ENCODE measurements around the gene CRNKL1. TPM values are rescaled to one million over a fixed set of nuclear protein-coding genes. Genes with fewer than 3 reads are reported as not detected.
A peak's percentile ranks its signal among the peaks of the same experiment; 100 is the strongest.

The CRNKL1 gene
- total RNA-seq, 1 experiment from 2014 or later, result 6.7 TPM

DNA sequence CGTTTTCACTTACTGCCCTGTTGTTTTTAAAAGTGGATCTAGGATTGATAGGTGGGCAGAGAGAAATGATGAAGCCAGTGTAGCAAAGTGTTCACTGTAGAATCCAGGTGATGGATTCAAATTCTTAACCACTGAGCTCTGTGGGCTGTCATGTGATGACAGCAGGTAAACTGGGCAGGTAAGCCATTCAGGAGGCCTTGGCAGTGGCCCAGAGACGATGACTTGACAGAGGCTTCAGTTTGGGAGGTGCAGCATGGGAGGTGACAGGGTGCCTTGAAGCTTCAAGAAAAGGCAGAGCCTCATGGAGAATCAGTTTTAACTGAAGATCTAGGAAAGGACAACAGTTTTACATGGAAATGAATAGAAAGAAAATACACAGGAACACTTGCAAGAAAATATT is 33.1 kb downstream of the CRNKL1 start:
- TF ChIP-seq, protein P1, sequence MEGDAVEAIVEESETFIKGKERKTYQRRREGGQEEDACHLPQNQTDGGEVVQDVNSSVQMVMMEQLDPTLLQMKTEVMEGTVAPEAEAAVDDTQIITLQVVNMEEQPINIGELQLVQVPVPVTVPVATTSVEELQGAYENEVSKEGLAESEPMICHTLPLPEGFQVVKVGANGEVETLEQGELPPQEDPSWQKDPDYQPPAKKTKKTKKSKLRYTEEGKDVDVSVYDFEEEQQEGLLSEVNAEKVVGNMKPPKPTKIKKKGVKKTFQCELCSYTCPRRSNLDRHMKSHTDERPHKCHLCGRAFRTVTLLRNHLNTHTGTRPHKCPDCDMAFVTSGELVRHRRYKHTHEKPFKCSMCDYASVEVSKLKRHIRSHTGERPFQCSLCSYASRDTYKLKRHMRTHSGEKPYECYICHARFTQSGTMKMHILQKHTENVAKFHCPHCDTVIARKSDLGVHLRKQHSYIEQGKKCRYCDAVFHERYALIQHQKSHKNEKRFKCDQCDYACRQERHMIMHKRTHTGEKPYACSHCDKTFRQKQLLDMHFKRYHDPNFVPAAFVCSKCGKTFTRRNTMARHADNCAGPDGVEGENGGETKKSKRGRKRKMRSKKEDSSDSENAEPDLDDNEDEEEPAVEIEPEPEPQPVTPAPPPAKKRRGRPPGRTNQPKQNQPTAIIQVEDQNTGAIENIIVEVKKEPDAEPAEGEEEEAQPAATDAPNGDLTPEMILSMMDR (IDR thresholded peaks at IDR 0.05; ENCODE audit: unreplicated experiment), result no peak
- Mint-ChIP-seq H3K4me1 (ENCODE audit: low read depth, unreplicated experiment) (peaks cover 9% of the 10 kb centered on the region), H3K36me3 (ENCODE audit: insufficient read depth, unreplicated experiment) (peaks cover 13% of the 10 kb centered on the region), H3K27me3 (ENCODE audit: unreplicated experiment) (no peaks in the 10 kb centered on the region), H3K27ac (ENCODE audit: unreplicated experiment) (peak overlapping the region; percentile 61), H3K4me3 (ENCODE audit: low read depth, unreplicated experiment) (peak overlapping the region; percentile 77), H3K9me3 (ENCODE audit: low read depth, unreplicated experiment) (no peaks in the 10 kb centered on the region)
- intact Hi-C loops (cut with micrococcal nuclease; ENCODE audit: unreplicated experiment), result no loop called here
- no TSS peak for BruUV-seq (replicated peaks)
- DNase-seq, result peak; percentile 1
- CTCF ChIA-PET, result no interaction called here

DNA sequence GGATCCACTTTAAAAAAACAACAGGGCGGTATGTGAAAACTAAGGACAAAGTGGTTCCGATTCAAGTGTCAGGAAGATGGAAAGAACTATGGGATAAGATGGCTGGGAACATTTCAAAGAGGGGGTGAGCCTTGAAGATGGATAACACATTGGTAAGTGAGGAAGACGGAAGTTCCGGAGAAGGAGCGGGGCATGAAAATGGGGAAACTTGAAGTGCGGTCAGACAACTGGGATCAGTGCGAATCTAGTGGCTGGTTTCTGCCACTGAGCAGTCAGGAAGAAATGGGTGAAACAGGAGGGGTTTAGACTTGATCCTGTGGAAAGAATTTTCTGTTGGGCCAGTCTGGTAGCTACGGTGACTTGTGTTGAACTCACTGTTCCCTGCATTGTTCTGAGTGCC is 33.9 kb downstream of the CRNKL1 start:
- Mint-ChIP-seq H3K36me3 (ENCODE audit: insufficient read depth, unreplicated experiment) (peaks cover 13% of the 10 kb centered on the region), H3K27ac (ENCODE audit: unreplicated experiment) (peak overlapping the region; percentile 46), H3K4me1 (ENCODE audit: low read depth, unreplicated experiment) (peaks cover 9% of the 10 kb centered on the region), H3K4me3 (ENCODE audit: low read depth, unreplicated experiment) (peak overlapping the region; percentile 77), H3K27me3 (ENCODE audit: unreplicated experiment) (no peaks in the 10 kb centered on the region), H3K9me3 (ENCODE audit: low read depth, unreplicated experiment) (no peaks in the 10 kb centered on the region)
- TF ChIP-seq, protein P1 (IDR thresholded peaks at IDR 0.05; ENCODE audit: unreplicated experiment), result no peak
- no peak for DNase-seq
- TSS peak; percentile 80 for BruUV-seq (replicated peaks)
- CTCF ChIA-PET, result no interaction called here
- intact Hi-C loops (cut with micrococcal nuclease; ENCODE audit: unreplicated experiment), result no loop called here

DNA sequence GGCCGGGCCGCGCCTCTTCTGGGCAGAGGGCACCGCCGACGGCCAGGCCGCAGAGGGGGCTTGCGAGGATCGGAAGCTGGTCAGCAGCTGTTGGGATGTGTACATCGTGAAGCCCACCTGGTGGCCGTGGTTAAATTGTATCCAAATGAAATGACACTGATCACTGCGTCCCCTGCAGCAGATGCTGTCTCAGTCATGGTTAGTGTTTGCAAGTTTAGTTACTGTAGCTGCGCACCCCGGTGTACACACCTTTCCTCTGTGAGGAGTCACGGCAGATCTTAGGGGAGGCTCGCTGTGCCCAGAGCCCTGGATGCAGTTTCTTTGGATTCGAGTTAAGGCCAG is 34.5 kb downstream of the CRNKL1 start:
- no peaks in the 10 kb centered on the region for H3K9me3 Mint-ChIP-seq (ENCODE audit: low read depth, unreplicated experiment)
- DNase-seq, result no peak
- peaks cover 13% of the 10 kb centered on the region for H3K36me3 Mint-ChIP-seq (ENCODE audit: insufficient read depth, unreplicated experiment)
- H3K4me3 Mint-ChIP-seq (ENCODE audit: low read depth, unreplicated experiment), result peak overlapping the region; percentile 77
- BruUV-seq (replicated peaks), result no TSS peak
- TF ChIP-seq, protein P1 (IDR thresholded peaks at IDR 0.05; ENCODE audit: unreplicated experiment), result no peak
- intact Hi-C loops (cut with micrococcal nuclease; ENCODE audit: unreplicated experiment), result no loop called here
- peaks cover 9% of the 10 kb centered on the region for H3K4me1 Mint-ChIP-seq (ENCODE audit: low read depth, unreplicated experiment)
- CTCF ChIA-PET, result no interaction called here
- H3K27me3 Mint-ChIP-seq (ENCODE audit: unreplicated experiment), result no peaks in the 10 kb centered on the region
- H3K27ac Mint-ChIP-seq (ENCODE audit: unreplicated experiment), result peak overlapping the region; percentile 46

DNA sequence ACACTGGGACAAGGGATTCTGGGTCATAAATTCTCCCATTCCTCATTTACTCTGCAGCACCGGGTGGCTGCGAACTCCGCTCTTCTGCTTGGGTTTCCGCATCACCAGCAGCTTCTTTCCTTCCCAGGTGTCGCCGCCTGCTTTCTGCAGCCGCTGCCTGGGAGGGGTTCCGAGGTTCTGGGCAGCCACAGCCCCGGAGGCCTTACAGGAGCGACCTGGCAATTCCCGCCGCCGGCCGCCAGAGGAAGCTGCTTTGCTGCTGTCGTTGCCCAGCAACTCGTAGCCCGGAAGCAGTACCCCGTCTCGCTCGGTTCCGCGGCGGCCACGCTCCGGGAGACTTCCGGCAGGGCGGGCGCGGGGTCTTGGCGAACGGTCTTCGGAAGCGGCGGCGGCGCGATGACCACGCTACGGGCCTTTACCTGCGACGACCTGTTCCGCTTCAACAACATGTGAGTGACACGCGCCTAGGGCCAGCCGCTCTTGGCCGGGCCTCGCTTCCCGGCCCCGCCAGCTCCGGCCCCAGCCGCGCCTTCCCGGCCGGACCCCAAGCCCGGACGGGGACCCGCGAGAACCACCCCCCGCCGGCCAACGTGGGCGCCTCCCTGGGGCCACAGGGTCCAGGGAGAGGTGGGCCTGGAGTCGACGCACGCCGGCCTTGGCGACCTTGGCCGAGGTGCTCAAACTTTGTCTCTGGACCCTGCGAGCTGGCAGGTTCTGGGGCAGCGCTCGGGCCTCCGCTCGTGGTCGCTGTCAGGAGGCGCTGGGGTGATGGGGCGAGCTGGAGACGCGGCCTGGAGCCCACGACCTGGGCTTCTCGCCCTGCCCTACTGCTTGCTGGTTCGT is 35.0 kb downstream of the CRNKL1 start, which contains the start of gene NAA20:
Gene NAA20, plus strand, starts transcription at position 362 of the 843 bp plus-strand sequence. Its CDS starts 35 bp downstream, at position 397.
- Mint-ChIP-seq H3K9me3 (ENCODE audit: low read depth, unreplicated experiment) (no peaks in the 10 kb centered on the region), H3K4me1 (ENCODE audit: low read depth, unreplicated experiment) (peaks cover 9% of the 10 kb centered on the region), H3K36me3 (ENCODE audit: insufficient read depth, unreplicated experiment) (peaks cover 13% of the 10 kb centered on the region), H3K27me3 (ENCODE audit: unreplicated experiment) (no peaks in the 10 kb centered on the region), H3K4me3 (ENCODE audit: low read depth, unreplicated experiment) (peak within 1 kb of the TSS; percentile 77), H3K27ac (ENCODE audit: unreplicated experiment) (peak within 1 kb of the TSS; percentile 79)
- intact Hi-C loops (cut with micrococcal nuclease; ENCODE audit: unreplicated experiment), result no loop called here
- TF ChIP-seq, protein P1 (IDR thresholded peaks at IDR 0.05; ENCODE audit: unreplicated experiment), result no peak
- CTCF ChIA-PET, result no interaction called here
- peak; percentile 80 for DNase-seq
- BruUV-seq (replicated peaks), result no TSS peak

All from Calu3 (cell line).